ENCODE data around the gene PER2.

GRCh38 chr2:238304116-238304515 is 15.7 kb upstream of the PER2 start:
- TF ChIP-seq EZH2 (IDR thresholded peaks at IDR 0.05; ENCODE audit: insufficient read depth, poor library complexity, severe bottlenecking) (no peak), EZH2phosphoT487 (IDR thresholded peaks at IDR 0.05; ENCODE audit: insufficient read depth, low read depth) (no peak)

Data from GM23248 (cell line).